A673 (cell line): ENCODE data around the gene ERP29. TPM values are rescaled to one million over a fixed set of nuclear protein-coding genes. Genes with fewer than 3 reads are reported as not detected.

ENCODE experiments used
- BruUV-seq: library from RNA; stranded (reverse); fragments of 400-500 nt; replicated peaks from 2 replicates; lab custom pipeline; 2021; lab: Mats Ljungman, UMichigan
- CTCF ChIA-PET: fragments of 300-600 bp; sonication (Branson Sonifier 250); formaldehyde crosslinking; loops from one replicate; lab custom pipeline; 2022; ENCODE audit warnings: antibody characterized with exemption; lab: Charles Lee
- POLR2A ChIA-PET: fragments of 300-600 bp; sonication (Branson Sonifier 250); formaldehyde crosslinking; loops from one replicate; lab custom pipeline; 2022; ENCODE audit warnings: antibody characterized with exemption; ENCODE audit not compliant: low non-redundant PET; lab: Charles Lee
- DNase-seq: peaks from one replicate; pipeline ENCODE4 v3.0.0-alpha.2; 2015; ENCODE audit warnings: low spot score
- H3K27ac ChIP-seq: fragments of 200-600 bp; sonication (generic); 2 replicates; pipeline ENCODE4 v1.5.1; 2016; ENCODE audit warnings: mixed run types, low read depth, mild to moderate bottlenecking, mixed read lengths, antibody characterized with exemption, low read length; ENCODE audit not compliant: poor library complexity, severe bottlenecking
- H3K27me3 ChIP-seq: fragments of 200-600 bp; sonication (generic); replicated peaks from 2 replicates; pipeline ENCODE4 v1.6.1; 2017; ENCODE audit warnings: mixed run types, low read depth, mild to moderate bottlenecking, mixed read lengths, antibody characterized with exemption, low read length; ENCODE audit not compliant: insufficient read depth, poor library complexity
- H3K36me3 ChIP-seq: fragments of 200-600 bp; sonication (generic); 2 replicates; pipeline ENCODE4 v1.6.1; 2016; ENCODE audit warnings: mixed run types, mild to moderate bottlenecking, mixed read lengths, antibody characterized with exemption, low read length; ENCODE audit not compliant: insufficient read depth, poor library complexity, severe bottlenecking
- H3K4me1 ChIP-seq: fragments of 200-600 bp; sonication (generic); 2 replicates; pipeline ENCODE4 v1.6.1; 2017; ENCODE audit warnings: mixed run types, mild to moderate bottlenecking, mixed read lengths, antibody characterized with exemption, low read length; ENCODE audit not compliant: insufficient read depth, poor library complexity, severe bottlenecking
- H3K4me3 ChIP-seq: fragments of 200-600 bp; sonication (generic); 2 replicates; pipeline ENCODE4 v1.5.1; 2016; ENCODE audit warnings: low read depth, mixed run types, mild to moderate bottlenecking, mixed read lengths, low read length; ENCODE audit not compliant: poor library complexity, severe bottlenecking
- H3K9me3 ChIP-seq: fragments of 200-600 bp; sonication (generic); 2 replicates; pipeline ENCODE4 v1.6.1; 2016; ENCODE audit warnings: mixed run types, low read depth, mild to moderate bottlenecking, mixed read lengths, antibody characterized with exemption, low read length; ENCODE audit not compliant: poor library complexity, severe bottlenecking
- EZH2 ChIP-seq: fragments of 200-600 bp; sonication (generic); IDR thresholded peaks from 2 replicates; pipeline ENCODE4 v1.6.1; 2017; ENCODE audit warnings: borderline replicate concordance, low read depth, mild to moderate bottlenecking, mixed read lengths, antibody characterized with exemption, low read length; ENCODE audit not compliant: poor library complexity, severe bottlenecking
- intact Hi-C: fragments of 100-400 bp; cut with micrococcal nuclease; formaldehyde crosslinking; loops from one replicate; pipeline ENCODE4 v1.10.0; 2022; ENCODE audit not compliant: unreplicated experiment
- total RNA-seq: library from RNA; stranded (reverse); gene quantifications from 2 replicates; pipeline ENCODE4 v1.2.3, GENCODE V29; 2021
- TF ChIP-seq, protein P1 (sequence below): fragments of 300-800, 200-600 bp; sonication (generic); conservative IDR thresholded peaks from 2 replicates; pipeline ENCODE4 v1.5.1; 2017; ENCODE audit warnings: low read depth, mild to moderate bottlenecking, antibody characterized with exemption, low read length, moderate library complexity, mixed read lengths

ERP29 gene
- total RNA-seq, 1 experiment from 2014 or later, result 109 TPM

DNA sequence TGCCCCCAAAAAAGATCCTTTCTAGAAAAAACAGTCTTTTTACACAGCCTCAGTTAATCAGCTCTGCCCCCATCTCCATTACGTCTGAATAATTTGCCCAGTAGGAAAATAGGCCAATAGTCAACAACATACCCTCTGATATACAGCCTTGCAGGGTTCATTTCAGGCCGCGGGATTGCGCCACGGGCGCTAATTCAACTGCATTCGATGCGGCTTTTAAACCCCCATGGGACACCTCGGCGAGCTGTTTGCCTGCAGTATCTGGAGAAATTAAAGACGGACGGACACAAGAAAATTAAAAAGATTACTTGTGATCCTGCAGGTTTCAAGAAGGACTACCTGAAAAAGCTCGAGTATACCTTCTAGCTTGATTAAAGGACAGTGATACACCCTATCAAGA is 36.1 kb downstream of the ERP29 start:
- BruUV-seq, result no TSS peak
- Histone ChIP-seq H3K9me3 (no peaks in the 10 kb centered on the region), H3K4me1 (peaks cover 24% of the 10 kb centered on the region), H3K36me3 (peaks cover 78% of the 10 kb centered on the region), H3K4me3 (peak overlapping the region; percentile 8), H3K27me3 (no peaks in the 10 kb centered on the region), H3K27ac (peak overlapping the region; percentile 39)
- ChIA-PET POLR2A (interaction anchor here (0.6 kb wide), 1 partner anchor 10 kb away, joined by 4 read pairs; no protein-coding TSS in a partner anchor), CTCF (no interaction called here)
- TF ChIP-seq, protein P1, sequence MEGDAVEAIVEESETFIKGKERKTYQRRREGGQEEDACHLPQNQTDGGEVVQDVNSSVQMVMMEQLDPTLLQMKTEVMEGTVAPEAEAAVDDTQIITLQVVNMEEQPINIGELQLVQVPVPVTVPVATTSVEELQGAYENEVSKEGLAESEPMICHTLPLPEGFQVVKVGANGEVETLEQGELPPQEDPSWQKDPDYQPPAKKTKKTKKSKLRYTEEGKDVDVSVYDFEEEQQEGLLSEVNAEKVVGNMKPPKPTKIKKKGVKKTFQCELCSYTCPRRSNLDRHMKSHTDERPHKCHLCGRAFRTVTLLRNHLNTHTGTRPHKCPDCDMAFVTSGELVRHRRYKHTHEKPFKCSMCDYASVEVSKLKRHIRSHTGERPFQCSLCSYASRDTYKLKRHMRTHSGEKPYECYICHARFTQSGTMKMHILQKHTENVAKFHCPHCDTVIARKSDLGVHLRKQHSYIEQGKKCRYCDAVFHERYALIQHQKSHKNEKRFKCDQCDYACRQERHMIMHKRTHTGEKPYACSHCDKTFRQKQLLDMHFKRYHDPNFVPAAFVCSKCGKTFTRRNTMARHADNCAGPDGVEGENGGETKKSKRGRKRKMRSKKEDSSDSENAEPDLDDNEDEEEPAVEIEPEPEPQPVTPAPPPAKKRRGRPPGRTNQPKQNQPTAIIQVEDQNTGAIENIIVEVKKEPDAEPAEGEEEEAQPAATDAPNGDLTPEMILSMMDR, result no peak
- no peak for TF ChIP-seq EZH2
- intact Hi-C loops, result no loop called here
- peak; percentile 73 for DNase-seq

GRCh38 chr12:112061137-112061536 is 47.9 kb downstream of the ERP29 start:
- ChIA-PET CTCF (no interaction called here), POLR2A (no interaction called here)
- TF ChIP-seq, protein P1, result no peak
- TF ChIP-seq EZH2, result no peak
- Histone ChIP-seq H3K4me1 (no peaks in the 10 kb centered on the region), H3K27ac (no peak overlapping the region), H3K4me3 (no peak overlapping the region), H3K27me3 (no peaks in the 10 kb centered on the region), H3K9me3 (no peaks in the 10 kb centered on the region), H3K36me3 (peaks cover 71% of the 10 kb centered on the region)
- BruUV-seq, result no TSS peak
- intact Hi-C loops, result no loop called here
- DNase-seq, result no peak

DNA sequence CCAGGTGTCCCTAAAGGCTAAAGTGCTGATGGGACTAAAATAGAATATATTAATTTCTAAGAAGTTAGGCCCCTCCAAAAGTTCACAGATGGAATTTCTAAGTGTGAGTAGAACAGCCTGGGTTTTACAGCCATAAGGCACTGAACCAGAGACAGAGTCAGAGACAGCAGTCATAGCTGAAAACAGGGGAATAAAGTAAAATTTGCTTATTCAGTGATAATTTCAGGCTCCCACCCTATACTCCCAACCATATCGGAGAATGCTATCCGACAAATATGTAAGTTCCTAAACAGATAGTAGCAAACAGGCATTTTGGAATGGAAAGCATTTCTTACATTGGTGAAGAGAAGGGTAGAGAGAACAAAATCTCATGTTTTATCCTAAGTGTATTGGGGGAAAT is 50.0 kb downstream of the ERP29 start:
- H3K27me3 ChIP-seq, result no peaks in the 10 kb centered on the region
- ChIA-PET CTCF (no interaction called here), POLR2A (no interaction called here)
- no peak overlapping the region for H3K27ac ChIP-seq
- no peaks in the 10 kb centered on the region for H3K9me3 ChIP-seq
- no peak overlapping the region for H3K4me3 ChIP-seq
- TF ChIP-seq EZH2, result no peak
- H3K36me3 ChIP-seq, result peaks cover 79% of the 10 kb centered on the region
- H3K4me1 ChIP-seq, result no peaks in the 10 kb centered on the region
- intact Hi-C loops, result no loop called here
- DNase-seq, result no peak
- BruUV-seq, result no TSS peak

DNA sequence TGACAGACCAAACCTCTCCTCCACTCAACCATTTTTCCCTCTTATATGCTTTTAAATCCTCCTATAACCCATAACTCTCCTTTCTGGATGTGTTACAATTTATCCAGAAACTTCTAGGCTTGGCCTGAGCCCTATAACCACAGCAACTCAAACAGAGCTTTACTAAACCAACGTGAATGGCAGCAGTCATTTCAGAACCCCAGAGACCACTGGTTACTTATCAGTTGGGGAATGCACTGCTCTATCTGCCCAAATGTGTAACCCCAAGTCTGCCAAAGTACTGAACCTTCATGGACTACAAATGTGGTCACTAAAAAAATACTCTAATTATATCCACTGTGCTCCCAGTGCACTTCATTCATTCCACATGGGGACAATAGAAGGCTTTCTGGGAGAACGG is 53.3 kb downstream of the ERP29 start:
- ChIA-PET CTCF (no interaction called here), POLR2A (interaction anchor here (0.6 kb wide), 1 partner anchor 151 kb away, joined by 5 read pairs; no protein-coding TSS in a partner anchor)
- DNase-seq, result no peak
- intact Hi-C loops, result no loop called here
- Histone ChIP-seq H3K4me1 (no peaks in the 10 kb centered on the region), H3K9me3 (no peaks in the 10 kb centered on the region), H3K4me3 (no peak overlapping the region), H3K36me3 (peaks cover 79% of the 10 kb centered on the region), H3K27me3 (no peaks in the 10 kb centered on the region), H3K27ac (no peak overlapping the region)
- TSS peak; percentile 13 for BruUV-seq
- TF ChIP-seq, protein P1, result no peak
- TF ChIP-seq EZH2, result no peak
